Adrenal gland (tissue), 12 donors: ENCODE measurements around the gene NOL4L. TPM values are rescaled to one million over a fixed set of nuclear protein-coding genes. Genes with fewer than 3 reads are reported as not detected.
"Not testable (repeated sequence)": the region's sequence is repeated elsewhere in the genome, so short reads cannot be mapped to it uniquely, and the experiment has no call there.

Experiments
- DNase-seq, 7 donors: peaks; one replicate each; pipeline ENCODE4 v3.0.0-alpha.2; 2019 to 2020
- H3K27ac ChIP-seq, 5 donors: fragments of 200-600 bp; sonication (generic) in 4 of 5; 1 replicate in 3 of 5; 2 replicates in 2 of 5; pipeline versions ENCODE4 v1.5.1 to v1.8.0; 2016 to 2020; ENCODE audit warnings: mild to moderate bottlenecking in 1 of 5
- H3K27me3 ChIP-seq: fragments of 200-600 bp; 2 replicates; pipeline ENCODE4 v1.8.0; 2021
- H3K36me3 ChIP-seq, 2 donors: fragments of 200-600 bp; replicated peaks in 1 of 2; 1 replicate in 1 of 2; 2 replicates in 1 of 2; pipeline versions ENCODE4 v1.5.1 to v1.8.0; 2018 to 2022
- H3K4me1 ChIP-seq, 2 donors: fragments of 200-600 bp; replicated peaks in 1 of 2; 1 replicate in 1 of 2; 2 replicates in 1 of 2; pipeline versions ENCODE4 v1.5.1 to v1.8.0; 2018 to 2021
- H3K4me3 ChIP-seq, 4 donors: fragments of 200-600 bp; sonication (generic) in 3 of 4; one replicate each; pipeline ENCODE4 v1.5.1; 2016 to 2018
- H3K9me3 ChIP-seq, 3 donors: fragments of 200-600 bp; sonication (generic) in 1 of 3; replicated peaks in 1 of 3; 1 replicate in 2 of 3; 2 replicates in 1 of 3; pipeline versions ENCODE4 v1.5.1 to v1.8.0; 2016 to 2021
- CTCF ChIP-seq, 6 experiments: fragments of 450-650 bp in 4 of 6; fragments of 200-600 bp in 2 of 6; sonication (generic) in 1 of 6; IDR thresholded peaks; 1 replicate in 5 of 6; 2 replicates in 1 of 6; pipeline versions ENCODE4 v1.5.1 to v1.8.0; 2016 to 2021; ENCODE audit warnings: antibody characterized with exemption in 6 of 6, mild to moderate bottlenecking in 2 of 6, moderate library complexity in 1 of 6
- POLR2A ChIP-seq, 2 donors: fragments of 450-650 bp; IDR thresholded peaks; one replicate each; pipeline ENCODE4 v1.6.1; 2017; ENCODE audit warnings: antibody characterized with exemption in 2 of 2, mild to moderate bottlenecking in 2 of 2, moderate library complexity in 1 of 2
- WGBS, 4 donors: extraction: QIAGEN DNeasy Blood & Tissue Kit in 2 of 4; methylation state at CpG; one replicate each; pipeline versions ENCODE4 v1.1.5 to v1.1.7; 2013 to 2017; 5-methylcytosine and 5-hydroxymethylcytosine counted together
- intact Hi-C, 2 donors: fragments of 100-400 bp; cut with DNase I; formaldehyde crosslinking; loops; one replicate each; pipeline versions ENCODE4 v1.14.1 to v1.15.0; 2022 to 2023
- polyA plus RNA-seq, 3 donors: library from polyadenylated mRNA; stranded (reverse); fragments of 200-250 nt in 2 of 3; fragments of 350-450 nt in 1 of 3; fragmentation: Illumina TruSeq in 1 of 3; extraction: RNeasy Lipid Tissue Mini Kit (QIAGEN cat#74804) in 1 of 3; gene quantifications; one replicate each; pipeline ENCODE4 v1.2.3, GENCODE V29; 2013 to 2014
- total RNA-seq, 9 donors: library from RNA; depleted of rRNA in 4 of 9; stranded (reverse); fragments of >200 nt in 4 of 9; fragments of 120-200 nt in 1 of 9; fragmentation: NEBNext Ultra II Directional in 1 of 9; extraction: Animal tissue kit (Norgen Biotek cat#: 25700) in 1 of 9; gene quantifications; one replicate each; pipeline versions ENCODE4 v1.1.0 to v1.2.4, GENCODE V29; 2013 to 2023
- donor health status: healthy with polysubstance abuse.
- donor health status: Bipolar disorder and iron deficiency.
- donor health status: DM: yes; HTN: yes; CAD: no.
- donor health status: DM: no; HTN: no; CAD: no.
- donor health status: DM: no; HTN: no; CAD: no.
- donor health status: DM: yes; HTN: yes; CAD: no.

Gene NOL4L
- total and polyA plus RNA-seq, 12 donors: 6.4 to 30.4 (median 15.7) TPM

- peak in 1 of 7 donors; percentile 4 for DNase-seq
- Histone ChIP-seq H3K9me3 (no peaks in the 10 kb centered on the region), H3K27ac (no peak overlapping the region), H3K4me3 (no peak overlapping the region), H3K27me3 (no peaks in the 10 kb centered on the region), H3K4me1 (peaks cover 3 to 20% of the 10 kb centered on the region in 2 donors), H3K36me3 (no peaks in the 10 kb centered on the region)
- intact Hi-C loops: no loop called here
- TF ChIP-seq CTCF (IDR thresholded peaks at IDR 0.05) (no peak), POLR2A (IDR thresholded peaks at IDR 0.05) (no peak)
- 83 to 94% (median 91%) methylated on average over 4 to 5 of the region's 5 CpGs for WGBS, 4 donors
Measured at GRCh38 chr20:32495949-32496348, 89.2 kb downstream of the NOL4L start.

GRCh38 chr20:32495217-32495565, 89.9 kb downstream of the NOL4L start:
- 45 to 69% (median 46%) methylated on average over 2 to 8 of the region's 8 CpGs for WGBS, 4 donors
- H3K27me3 ChIP-seq: no peaks in the 10 kb centered on the region
- no peaks in the 10 kb centered on the region for H3K9me3 ChIP-seq
- no peak for TF ChIP-seq POLR2A (IDR thresholded peaks at IDR 0.05)
- intact Hi-C loops: no loop called here
- no peak overlapping the region for H3K4me3 ChIP-seq
- peaks cover 3 to 20% of the 10 kb centered on the region in 2 donors for H3K4me1 ChIP-seq
- H3K36me3 ChIP-seq: no peaks in the 10 kb centered on the region
- peak in 5 of 7 donors; percentile 36 to 64 (median 62) for DNase-seq
- H3K27ac ChIP-seq: peak overlapping the region in 1 of 5 donors; percentile 58

- WGBS, 4 donors: 79 to 85% (median 82%) methylated on average over 11 of the region's 11 CpGs
- intact Hi-C loops: no loop called here
- H3K27me3 ChIP-seq: no peaks in the 10 kb centered on the region
- DNase-seq: peak in 1 of 7 donors; percentile 7
- TF ChIP-seq POLR2A (IDR thresholded peaks at IDR 0.05): no peak
- no peak for TF ChIP-seq CTCF (IDR thresholded peaks at IDR 0.05)
- H3K4me3 ChIP-seq: no peak overlapping the region
- no peaks in the 10 kb centered on the region for H3K36me3 ChIP-seq
- H3K4me1 ChIP-seq: peaks cover 3 to 20% of the 10 kb centered on the region in 2 donors
- peak overlapping the region in 1 of 5 donors; percentile 58 for H3K27ac ChIP-seq
- no peaks in the 10 kb centered on the region for H3K9me3 ChIP-seq
Measured at GRCh38 chr20:32494483-32495216, 90.5 kb downstream of the NOL4L start.

- Histone ChIP-seq H3K9me3 (no peaks in the 10 kb centered on the region), H3K27ac (no peak overlapping the region), H3K36me3 (no peaks in the 10 kb centered on the region), H3K27me3 (no peaks in the 10 kb centered on the region), H3K4me1 (peaks cover 3 to 20% of the 10 kb centered on the region in 2 donors), H3K4me3 (no peak overlapping the region)
- intact Hi-C loops: no loop called here
- WGBS, 4 donors: 90 to 96% (median 93%) methylated on average over 9 to 10 of the region's 10 CpGs
- TF ChIP-seq CTCF (IDR thresholded peaks at IDR 0.05) (no peak), POLR2A (IDR thresholded peaks at IDR 0.05) (no peak)
- no peak for DNase-seq
Measured at GRCh38 chr20:32493356-32493755, 91.8 kb downstream of the NOL4L start.

GRCh38 chr20:32491764-32492151, 93.4 kb downstream of the NOL4L start:
- DNase-seq, H3K27me3 ChIP-seq, intact Hi-C loops, H3K4me1 ChIP-seq, H3K27ac ChIP-seq, H3K4me3 ChIP-seq, H3K36me3 ChIP-seq, H3K9me3 ChIP-seq: not testable (repeated sequence)
- WGBS, 4 donors: 79 to 100% (median 93%) methylated on average over 2 to 3 of the region's 3 CpGs
